Smooth muscle cell (in vitro differentiated cells): Measurements from ENCODE around the gene L1TD1. TPM values are rescaled to one million over a fixed set of nuclear protein-coding genes. Genes with fewer than 3 reads are reported as not detected.
A peak's percentile ranks its signal among the peaks of the same experiment; 100 is the strongest.

Experiments
- DNase-seq: peaks from one replicate; lab custom pipeline; 2025; ENCODE audit not compliant: unreplicated experiment; lab: John Stamatoyannopoulos, UW
- H2AFZ ChIP-seq: fragments of 200-600 bp; sonication (generic); 2 replicates; pipeline ENCODE4 v1.6.0; 2016; ENCODE audit warnings: antibody characterized with exemption, low read depth, mild to moderate bottlenecking
- H3F3A ChIP-seq: fragments of 200-600 bp; sonication (generic); 2 replicates; pipeline ENCODE4 v1.6.0; 2017; ENCODE audit warnings: antibody characterized with exemption, low read depth
- H3K27ac ChIP-seq: fragments of 200-600 bp; sonication (generic); 2 replicates; pipeline ENCODE4 v1.5.1; 2016; ENCODE audit warnings: low read depth, mild to moderate bottlenecking
- H3K27me3 ChIP-seq: fragments of 200-600 bp; sonication (generic); 2 replicates; pipeline ENCODE4 v1.6.1; 2016; ENCODE audit warnings: low read depth, mild to moderate bottlenecking
- H3K36me3 ChIP-seq: fragments of 200-600 bp; sonication (generic); 2 replicates; pipeline ENCODE4 v1.5.1; 2016; ENCODE audit warnings: low read depth
- H3K4me1 ChIP-seq: fragments of 200-600 bp; sonication (generic); 2 replicates; pipeline ENCODE4 v1.5.1; 2016; ENCODE audit warnings: low read depth
- H3K4me2 ChIP-seq: fragments of 200-600 bp; sonication (generic); 2 replicates; pipeline ENCODE4 v1.6.0; 2016; ENCODE audit warnings: mild to moderate bottlenecking
- H3K4me3 ChIP-seq: fragments of 200-600 bp; sonication (generic); 2 replicates; pipeline ENCODE4 v1.5.1; 2016; ENCODE audit warnings: mild to moderate bottlenecking
- H3K79me2 ChIP-seq: fragments of 200-600 bp; sonication (generic); 2 replicates; pipeline ENCODE4 v1.6.0; 2016; ENCODE audit warnings: low read depth, mild to moderate bottlenecking
- H3K9ac ChIP-seq: fragments of 200-600 bp; sonication (generic); 2 replicates; pipeline ENCODE4 v1.6.0; 2016; ENCODE audit warnings: low read depth
- H3K9me3 ChIP-seq: fragments of 200-600 bp; sonication (generic); replicated peaks from 2 replicates; pipeline ENCODE4 v1.5.1; 2016; ENCODE audit warnings: low read depth
- H4K20me1 ChIP-seq: fragments of 200-600 bp; sonication (generic); 2 replicates; pipeline ENCODE4 v1.6.0; 2016; ENCODE audit warnings: low read depth
- CTCF ChIP-seq: fragments of 200-600 bp; sonication (generic); IDR thresholded peaks from 2 replicates; pipeline ENCODE4 v1.5.1; 2017; ENCODE audit warnings: borderline replicate concordance, mild to moderate bottlenecking, antibody characterized with exemption; ENCODE audit not compliant: insufficient read depth, poor library complexity, severe bottlenecking
- WGBS: methylation state at CpG from one replicate; pipeline ENCODE4 v1.1.7; 2016; ENCODE audit warnings: low lambda C conversion rate; 5-methylcytosine and 5-hydroxymethylcytosine counted together
- polyA plus RNA-seq: library from polyadenylated mRNA; unstranded; fragments of >200 nt; fragmentation: Nextera tagmentation; extraction: Ambion mirVana; gene quantifications from 2 replicates; pipeline ENCODE4 v1.2.1, GENCODE V29; 2016
- total RNA-seq: library from RNA; depleted of rRNA; stranded (reverse); fragments of >200 nt; gene quantifications from 2 replicates; pipeline ENCODE4 v1.2.3, GENCODE V29; 2014

The L1TD1 gene
- total and polyA plus RNA-seq, 2 experiments from 2014 or later: 0.41 to 2.7 TPM

GRCh38 chr1:62175568-62176179 is 19.0 kb upstream of the L1TD1 start:
- TF ChIP-seq CTCF: peak; percentile 78
- H3K4me2 ChIP-seq: no peak overlapping the region
- H3K27me3 ChIP-seq: no peaks in the 10 kb centered on the region
- H3K9ac ChIP-seq: no peak overlapping the region
- DNase-seq: no peak
- H3K9me3 ChIP-seq: no peaks in the 10 kb centered on the region
- no peaks in the 10 kb centered on the region for H3K36me3 ChIP-seq
- no peaks in the 10 kb centered on the region for H4K20me1 ChIP-seq
- H3F3A ChIP-seq: no peaks in the 10 kb centered on the region
- no peaks in the 10 kb centered on the region for H3K79me2 ChIP-seq
- no peak overlapping the region for H2AFZ ChIP-seq
- no peak overlapping the region for H3K4me3 ChIP-seq
- H3K4me1 ChIP-seq: peaks cover 14% of the 10 kb centered on the region
- 50% methylated on average over 9 of the region's 9 CpGs for WGBS
- no peak overlapping the region for H3K27ac ChIP-seq

- no peaks in the 10 kb centered on the region for H4K20me1 ChIP-seq
- H3K27ac ChIP-seq: no peak overlapping the region
Measured at GRCh38 chr1:62176597-62177312, 17.9 kb upstream of the L1TD1 start.

GRCh38 chr1:62177621-62178020 is 17.0 kb upstream of the L1TD1 start:
- no peak overlapping the region for H2AFZ ChIP-seq
- no peak for TF ChIP-seq CTCF
- H3K9ac ChIP-seq: no peak overlapping the region
- no peak overlapping the region for H3K4me3 ChIP-seq
- 45% methylated on average over 1 of the region's 1 CpG for WGBS
- no peaks in the 10 kb centered on the region for H3F3A ChIP-seq
- H3K79me2 ChIP-seq: no peaks in the 10 kb centered on the region
- H3K4me2 ChIP-seq: no peak overlapping the region
- H3K36me3 ChIP-seq: no peaks in the 10 kb centered on the region
- peaks cover 34% of the 10 kb centered on the region for H3K4me1 ChIP-seq
- DNase-seq: no peak
- no peaks in the 10 kb centered on the region for H3K9me3 ChIP-seq
- no peaks in the 10 kb centered on the region for H4K20me1 ChIP-seq
- no peaks in the 10 kb centered on the region for H3K27me3 ChIP-seq
- H3K27ac ChIP-seq: no peak overlapping the region

More at GRCh38 chr1:62176597-62177312, 17.9 kb upstream of the L1TD1 start:
- 70% methylated on average over 14 of the region's 14 CpGs for WGBS
- Histone ChIP-seq H3K79me2 (no peaks in the 10 kb centered on the region), H3K36me3 (no peaks in the 10 kb centered on the region), H3F3A (no peaks in the 10 kb centered on the region), H2AFZ (no peak overlapping the region), H3K4me3 (no peak overlapping the region), H3K4me1 (peaks cover 25% of the 10 kb centered on the region), H3K9ac (no peak overlapping the region), H3K27me3 (no peaks in the 10 kb centered on the region), H3K9me3 (no peaks in the 10 kb centered on the region), H3K4me2 (no peak overlapping the region)
- no peak for TF ChIP-seq CTCF
- no peak for DNase-seq
